Caco-2 (cell line): Measurements from ENCODE around the gene ABAT. TPM values are rescaled to one million over a fixed set of nuclear protein-coding genes. Genes with fewer than 3 reads are reported as not detected.

ENCODE experiments used
- BruUV-seq: library from RNA; stranded (reverse); fragments of 400-500 nt; replicated peaks from 2 replicates; lab custom pipeline; 2021; lab: Mats Ljungman, UMichigan
- CTCF ChIA-PET: fragments of 300-600 bp; sonication (Branson Sonifier 250); formaldehyde crosslinking; loops from one replicate; lab custom pipeline; 2022; ENCODE audit warnings: antibody characterized with exemption; lab: Charles Lee
- POLR2A ChIA-PET: fragments of 300-600 bp; sonication (Branson Sonifier 250); formaldehyde crosslinking; loops from one replicate; lab custom pipeline; 2022; ENCODE audit warnings: antibody characterized with exemption; lab: Charles Lee
- DNase-seq, 2 experiments: peaks; one replicate each; pipeline versions ENCODE4 v3.0.0 to v3.0.0-alpha.2; 2020 to 2022
- H3K27me3 ChIP-seq: replicated peaks from 2 replicates; pipeline ENCODE4 v1.6.0; 2011; ENCODE audit warnings: low read length; ENCODE audit not compliant: control insufficient read depth, insufficient read depth
- H3K36me3 ChIP-seq: 2 replicates; pipeline ENCODE4 v1.5.1; 2011; ENCODE audit warnings: low read length; ENCODE audit not compliant: control insufficient read depth, insufficient read depth
- H3K4me1 ChIP-seq: fragments of 250-450 bp; sonication (Bioruptor Pico); 2 replicates; pipeline ENCODE4 v1.5.1; 2020; ENCODE audit warnings: mild to moderate bottlenecking
- H3K4me3 ChIP-seq: 2 replicates; pipeline ENCODE4 v1.5.1; 2011; ENCODE audit warnings: low read depth, mild to moderate bottlenecking, control low read depth, low read length
- H3K9me3 ChIP-seq: fragments of 250-450 bp; sonication (Bioruptor Pico); 2 replicates; pipeline ENCODE4 v1.5.1; 2020; ENCODE audit warnings: mild to moderate bottlenecking, moderate library complexity
- H3K27ac Mint-ChIP-seq: one replicate; pipeline ENCODE4 v1.8.0; 2022; ENCODE audit warnings: mixed read lengths; ENCODE audit not compliant: unreplicated experiment
- H3K27me3 Mint-ChIP-seq: one replicate; pipeline ENCODE4 v1.8.0; 2022; ENCODE audit warnings: mixed read lengths; ENCODE audit not compliant: insufficient read depth, unreplicated experiment
- H3K36me3 Mint-ChIP-seq: one replicate; pipeline ENCODE4 v1.8.0; 2022; ENCODE audit warnings: mild to moderate bottlenecking, mixed read lengths; ENCODE audit not compliant: insufficient read depth, unreplicated experiment
- H3K4me1 Mint-ChIP-seq: one replicate; pipeline ENCODE4 v1.8.0; 2022; ENCODE audit warnings: low read depth, mixed read lengths; ENCODE audit not compliant: unreplicated experiment
- H3K4me3 Mint-ChIP-seq: one replicate; pipeline ENCODE4 v1.8.0; 2022; ENCODE audit warnings: mild to moderate bottlenecking, moderate library complexity, mixed read lengths; ENCODE audit not compliant: unreplicated experiment
- H3K9me3 Mint-ChIP-seq: one replicate; pipeline ENCODE4 v1.8.0; 2022; ENCODE audit warnings: mixed read lengths; ENCODE audit not compliant: unreplicated experiment
- intact Hi-C: fragments of 100-400 bp; cut with micrococcal nuclease; formaldehyde crosslinking; loops from one replicate; pipeline ENCODE4 v1.10.0; 2022; ENCODE audit not compliant: unreplicated experiment
- total RNA-seq: library from RNA; stranded (reverse); gene quantifications from 2 replicates; pipeline ENCODE4 v1.2.3, GENCODE V29; 2022
- TF ChIP-seq, protein P1 (sequence below), 2 experiments: fragments of 200-600 bp in 1 of 2; IDR thresholded peaks; 1 replicate in 1 of 2; 2 replicates in 1 of 2; pipeline versions ENCODE4 v1.5.1 to v1.8.0; 2011 to 2022; ENCODE audit warnings: antibody characterized with exemption in 1 of 2, control low read depth in 1 of 2, inconsistent platforms in 1 of 2, low read depth in 1 of 2, low read length in 1 of 2, mild to moderate bottlenecking in 1 of 2, moderate library complexity in 1 of 2; ENCODE audit not compliant: insufficient read depth in 1 of 2, severe bottlenecking in 1 of 2, unreplicated experiment in 1 of 2

The ABAT gene
- total RNA-seq, 1 experiment from 2014 or later, result 34.9 TPM

DNA sequence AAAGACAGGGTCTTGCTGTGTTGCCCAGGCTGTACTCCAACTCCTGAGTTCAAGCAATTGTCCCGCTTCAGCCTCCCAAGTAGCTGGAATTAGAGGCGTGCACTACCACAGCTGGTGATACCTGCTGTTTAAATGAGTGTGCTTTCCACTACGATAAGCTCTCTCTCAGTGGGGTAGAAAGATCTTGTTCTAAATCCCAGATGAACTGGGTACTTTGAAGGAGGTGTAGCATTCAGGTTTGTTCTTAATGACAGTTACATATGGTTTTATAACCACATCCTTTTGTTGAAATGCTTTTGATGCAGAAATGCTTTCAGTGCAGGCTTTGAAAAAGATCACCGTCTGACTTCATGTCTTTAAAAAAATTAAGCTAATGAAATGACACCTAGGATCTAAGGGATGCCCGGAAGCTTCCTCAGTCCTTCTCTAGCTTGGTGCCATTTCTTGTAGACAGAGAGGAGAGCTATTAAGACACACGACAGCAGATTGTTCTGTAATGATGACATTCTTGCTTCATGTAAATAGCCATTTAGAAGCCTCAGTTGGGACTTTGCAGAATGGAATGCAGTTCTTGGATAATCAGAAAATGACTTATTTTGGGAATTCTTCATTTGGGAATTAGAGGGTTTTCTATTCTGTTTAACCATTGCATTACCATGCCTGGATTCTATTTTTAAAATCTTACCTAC is 142.7 kb downstream of the ABAT start:
- ChIA-PET CTCF (interaction anchor here (0.7 kb wide), 1 partner anchor 35 kb away, joined by 3 read pairs; no protein-coding TSS in a partner anchor), POLR2A (no interaction called here)
- H3K9me3 ChIP-seq, result no peaks in the 10 kb centered on the region
- no peaks in the 10 kb centered on the region for H3K4me1 ChIP-seq
- no peaks in the 10 kb centered on the region for H3K36me3 ChIP-seq
- no peaks in the 10 kb centered on the region for H3K9me3 Mint-ChIP-seq
- H3K36me3 Mint-ChIP-seq, result peaks cover 91% of the 10 kb centered on the region
- H3K27ac Mint-ChIP-seq, result no peak overlapping the region
- H3K4me3 Mint-ChIP-seq, result no peak overlapping the region
- H3K27me3 Mint-ChIP-seq, result no peaks in the 10 kb centered on the region
- H3K27me3 ChIP-seq, result no peaks in the 10 kb centered on the region
- DNase-seq, result no peak
- H3K4me3 ChIP-seq, result no peak overlapping the region
- TF ChIP-seq, protein P1, sequence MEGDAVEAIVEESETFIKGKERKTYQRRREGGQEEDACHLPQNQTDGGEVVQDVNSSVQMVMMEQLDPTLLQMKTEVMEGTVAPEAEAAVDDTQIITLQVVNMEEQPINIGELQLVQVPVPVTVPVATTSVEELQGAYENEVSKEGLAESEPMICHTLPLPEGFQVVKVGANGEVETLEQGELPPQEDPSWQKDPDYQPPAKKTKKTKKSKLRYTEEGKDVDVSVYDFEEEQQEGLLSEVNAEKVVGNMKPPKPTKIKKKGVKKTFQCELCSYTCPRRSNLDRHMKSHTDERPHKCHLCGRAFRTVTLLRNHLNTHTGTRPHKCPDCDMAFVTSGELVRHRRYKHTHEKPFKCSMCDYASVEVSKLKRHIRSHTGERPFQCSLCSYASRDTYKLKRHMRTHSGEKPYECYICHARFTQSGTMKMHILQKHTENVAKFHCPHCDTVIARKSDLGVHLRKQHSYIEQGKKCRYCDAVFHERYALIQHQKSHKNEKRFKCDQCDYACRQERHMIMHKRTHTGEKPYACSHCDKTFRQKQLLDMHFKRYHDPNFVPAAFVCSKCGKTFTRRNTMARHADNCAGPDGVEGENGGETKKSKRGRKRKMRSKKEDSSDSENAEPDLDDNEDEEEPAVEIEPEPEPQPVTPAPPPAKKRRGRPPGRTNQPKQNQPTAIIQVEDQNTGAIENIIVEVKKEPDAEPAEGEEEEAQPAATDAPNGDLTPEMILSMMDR (IDR thresholded peaks at IDR 0.05; ENCODE audit: insufficient read depth in 1 of 2, low read depth in 1 of 2, low read length in 1 of 2, severe bottlenecking in 1 of 2, unreplicated experiment in 1 of 2), result no peak
- intact Hi-C loops, result no loop called here
- no peaks in the 10 kb centered on the region for H3K4me1 Mint-ChIP-seq
- no TSS peak for BruUV-seq

DNA sequence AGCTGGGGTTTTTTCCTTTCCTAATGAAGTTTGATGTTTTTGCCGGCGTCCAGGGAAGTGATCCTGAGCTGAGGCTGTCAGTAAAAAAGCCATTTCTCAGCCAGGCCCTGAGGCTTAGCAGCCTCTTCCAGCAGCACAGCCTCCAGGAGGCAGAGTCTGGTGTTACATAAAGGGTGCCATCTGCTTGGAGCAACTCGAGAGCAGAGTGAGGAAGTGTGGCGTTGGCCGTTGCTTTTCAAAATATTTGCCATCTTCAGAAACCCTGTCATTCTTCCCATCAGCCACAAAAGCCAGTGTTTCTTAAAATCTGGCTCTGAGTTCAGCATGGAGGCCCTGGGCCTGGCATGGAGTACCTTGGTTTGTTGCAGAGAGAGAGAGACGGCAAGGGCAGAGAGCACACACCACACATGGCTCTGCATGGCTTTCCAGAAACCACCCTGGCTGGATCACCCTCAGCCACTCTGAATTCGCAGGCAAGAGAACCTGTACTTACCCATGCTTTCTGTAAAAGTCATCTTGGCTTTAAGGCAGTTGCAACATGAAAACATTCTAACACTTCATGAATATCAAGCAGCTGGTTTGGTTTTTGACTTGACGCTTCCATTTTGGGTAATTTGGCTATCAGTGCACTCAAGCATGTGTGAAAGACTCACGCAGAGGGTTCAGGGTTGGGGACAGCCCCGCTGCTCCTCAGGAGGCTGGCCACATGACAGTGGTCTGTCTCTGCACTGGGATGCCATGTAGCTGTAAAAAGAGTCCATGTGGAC is 144.3 kb downstream of the ABAT start:
- H3K27me3 Mint-ChIP-seq, result no peaks in the 10 kb centered on the region
- H3K4me1 Mint-ChIP-seq, result no peaks in the 10 kb centered on the region
- Histone ChIP-seq H3K36me3 (no peaks in the 10 kb centered on the region), H3K4me1 (no peaks in the 10 kb centered on the region), H3K9me3 (no peaks in the 10 kb centered on the region), H3K27me3 (no peaks in the 10 kb centered on the region), H3K4me3 (no peak overlapping the region)
- no peak for DNase-seq
- H3K4me3 Mint-ChIP-seq, result no peak overlapping the region
- intact Hi-C loops, result no loop called here
- POLR2A ChIA-PET, result no interaction called here
- no peaks in the 10 kb centered on the region for H3K9me3 Mint-ChIP-seq
- no peak overlapping the region for H3K27ac Mint-ChIP-seq
- TF ChIP-seq, protein P1 (IDR thresholded peaks at IDR 0.05; ENCODE audit: insufficient read depth in 1 of 2, low read depth in 1 of 2, low read length in 1 of 2, severe bottlenecking in 1 of 2, unreplicated experiment in 1 of 2), result no peak
- CTCF ChIA-PET, result no interaction called here
- H3K36me3 Mint-ChIP-seq, result peaks cover 86% of the 10 kb centered on the region
- BruUV-seq, result no TSS peak

DNA sequence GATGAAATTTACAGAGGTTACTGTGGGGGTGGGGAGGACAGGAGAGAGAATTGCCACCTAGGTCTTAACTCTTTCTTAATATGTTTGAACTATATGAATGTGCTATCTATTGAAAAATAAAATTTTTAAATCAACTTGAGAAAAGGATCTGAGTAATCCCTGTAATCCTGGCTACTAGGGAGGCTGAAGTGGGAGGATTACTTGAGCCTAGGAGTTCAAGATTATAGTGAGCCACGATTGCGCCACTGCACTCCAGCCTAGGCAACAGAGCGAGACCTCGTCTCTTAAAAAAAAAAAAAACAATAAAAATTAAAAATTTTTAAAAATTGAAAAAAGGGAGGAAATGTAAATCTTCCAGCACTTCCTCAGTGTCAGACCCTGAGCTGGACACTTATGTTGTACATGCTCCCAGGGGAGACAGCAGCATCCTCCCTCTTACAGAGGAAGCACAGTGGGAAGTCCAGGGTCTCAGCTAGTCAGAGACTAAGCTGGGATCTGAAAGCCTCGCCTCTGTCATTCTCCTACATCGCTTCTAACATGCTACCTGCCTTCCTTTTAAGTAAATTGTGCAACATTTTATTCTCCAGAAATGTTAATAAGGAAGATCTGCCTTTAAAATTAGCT is 145.1 kb downstream of the ABAT start:
- BruUV-seq, result no TSS peak
- Mint-ChIP-seq H3K36me3 (peaks cover 86% of the 10 kb centered on the region), H3K9me3 (no peaks in the 10 kb centered on the region), H3K4me1 (no peaks in the 10 kb centered on the region), H3K27me3 (no peaks in the 10 kb centered on the region), H3K27ac (no peak overlapping the region), H3K4me3 (no peak overlapping the region)
- ChIA-PET CTCF (no interaction called here), POLR2A (interaction anchor here (0.7 kb wide), 2 partner anchors 11 to 1305 kb away, joined by 3 to 4 read pairs; no protein-coding TSS in a partner anchor)
- H3K27me3 ChIP-seq, result no peaks in the 10 kb centered on the region
- no peaks in the 10 kb centered on the region for H3K4me1 ChIP-seq
- no peaks in the 10 kb centered on the region for H3K36me3 ChIP-seq
- intact Hi-C loops, result no loop called here
- TF ChIP-seq, protein P1 (IDR thresholded peaks at IDR 0.05; ENCODE audit: insufficient read depth in 1 of 2, low read depth in 1 of 2, low read length in 1 of 2, severe bottlenecking in 1 of 2, unreplicated experiment in 1 of 2), result no peak
- H3K4me3 ChIP-seq, result no peak overlapping the region
- H3K9me3 ChIP-seq, result no peaks in the 10 kb centered on the region
- no peak for DNase-seq
